OCI-LY1 (cell line): ENCODE results near the gene AFAP1L2.

Experiments
- H2AFZ ChIP-seq: fragments of 200-600 bp; sonication (generic), shearing (Covaris generic); 2 replicates; pipeline ENCODE4 v1.6.0; 2014; ENCODE audit warnings: antibody characterized with exemption, mild to moderate bottlenecking, low read length
- H3F3A ChIP-seq: fragments of 200-600 bp; sonication (generic), shearing (Covaris generic); 2 replicates; pipeline ENCODE4 v1.6.0; 2014; ENCODE audit warnings: mild to moderate bottlenecking, antibody characterized with exemption, low read length, moderate library complexity; ENCODE audit not compliant: insufficient read depth
- H3K27ac ChIP-seq: fragments of 200-600 bp; sonication (generic); 2 replicates; pipeline ENCODE4 v1.5.1; 2014; ENCODE audit warnings: low read length, mixed run types, mild to moderate bottlenecking, low read depth; ENCODE audit not compliant: poor library complexity, severe bottlenecking
- H3K27me3 ChIP-seq: fragments of 200-600 bp; sonication (generic); 2 replicates; pipeline ENCODE4 v1.6.0; 2014; ENCODE audit warnings: antibody characterized with exemption, mild to moderate bottlenecking, low read length, moderate library complexity; ENCODE audit not compliant: insufficient read depth
- H3K36me3 ChIP-seq: fragments of 200-600 bp; sonication (generic); 2 replicates; pipeline ENCODE4 v1.6.1; 2014; ENCODE audit warnings: mild to moderate bottlenecking, antibody characterized with exemption, low read length, moderate library complexity, mixed read lengths; ENCODE audit not compliant: insufficient read depth
- H3K4me1 ChIP-seq: fragments of 200-600 bp; sonication (generic); 2 replicates; pipeline ENCODE4 v1.5.1; 2014; ENCODE audit warnings: mild to moderate bottlenecking, low read length, moderate library complexity; ENCODE audit not compliant: insufficient read depth, severe bottlenecking
- H3K4me2 ChIP-seq: fragments of 200-600 bp; sonication (generic), shearing (Covaris generic); 2 replicates; pipeline ENCODE4 v1.6.1; 2014; ENCODE audit warnings: low read length
- H3K4me3 ChIP-seq: fragments of 200-600 bp; sonication (generic); 2 replicates; pipeline ENCODE4 v1.5.1; 2014; ENCODE audit warnings: low read length, low read depth, mild to moderate bottlenecking, mixed read lengths; ENCODE audit not compliant: poor library complexity, severe bottlenecking
- H3K79me2 ChIP-seq: fragments of 200-600 bp; shearing (Covaris generic); 2 replicates; pipeline ENCODE4 v1.6.1; 2016; ENCODE audit warnings: mixed run types, low read length, mixed read lengths; ENCODE audit not compliant: insufficient read depth
- H3K9ac ChIP-seq: fragments of 200-600 bp; sonication (generic), shearing (Covaris generic); 2 replicates; pipeline ENCODE4 v1.6.1; 2014; ENCODE audit warnings: mild to moderate bottlenecking, low read length, mixed read lengths
- H3K9me2 ChIP-seq: fragments of 200-600 bp; sonication (generic), shearing (Covaris generic); 2 replicates; pipeline ENCODE4 v1.6.1; 2014; ENCODE audit warnings: low read depth, mild to moderate bottlenecking, low read length, mixed read lengths
- H3K9me3 ChIP-seq: fragments of 200-600 bp; shearing (Covaris generic); 2 replicates; pipeline ENCODE4 v1.6.1; 2014; ENCODE audit warnings: low read length, mixed read lengths
- H4K20me1 ChIP-seq: fragments of 200-600 bp; sonication (generic), shearing (Covaris generic); 2 replicates; pipeline ENCODE4 v1.6.0; 2016; ENCODE audit warnings: mild to moderate bottlenecking, low read length; ENCODE audit not compliant: insufficient read depth
- EZH2 ChIP-seq: fragments of 200-600 bp; sonication (generic), shearing (Covaris generic); IDR thresholded peaks from 2 replicates; pipeline ENCODE4 v1.8.0; 2017; ENCODE audit warnings: borderline replicate concordance, mixed run types, mild to moderate bottlenecking, antibody characterized with exemption, low read length, moderate library complexity, mixed read lengths
- TF ChIP-seq, protein P1 (sequence below): fragments of 200-600 bp; sonication (generic), shearing (Covaris generic); IDR thresholded peaks from 2 replicates; pipeline ENCODE4 v1.5.1; 2017; ENCODE audit warnings: mild to moderate bottlenecking, antibody characterized with exemption, low read length, moderate library complexity, mixed read lengths

The AFAP1L2 gene

DNA sequence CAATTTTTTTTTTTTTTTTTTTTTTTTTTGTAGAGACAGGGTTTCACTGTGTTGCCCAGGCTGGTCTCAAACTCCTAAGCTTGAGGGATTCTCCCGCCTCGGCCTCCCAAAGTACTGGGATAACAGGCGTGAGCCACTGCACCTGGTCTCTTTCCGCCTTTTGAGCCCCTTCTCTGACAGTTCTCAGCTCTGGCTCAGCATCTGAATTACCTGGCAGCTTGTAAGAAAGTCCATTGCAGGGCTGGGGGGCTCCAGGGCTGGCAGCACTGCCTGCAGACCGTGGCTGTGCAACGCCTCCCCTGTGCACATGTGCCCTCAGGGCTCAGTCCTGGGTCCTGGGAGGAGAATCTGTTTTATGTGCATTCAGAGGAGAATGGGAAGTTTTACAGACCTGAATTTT, 127.6 kb downstream of the AFAP1L2 start:
- no peaks in the 10 kb centered on the region for H4K20me1 ChIP-seq
- no peak overlapping the region for H3K4me3 ChIP-seq
- H3K4me1 ChIP-seq = no peaks in the 10 kb centered on the region
- no peaks in the 10 kb centered on the region for H3F3A ChIP-seq
- no peak overlapping the region for H3K9ac ChIP-seq
- H3K27me3 ChIP-seq = no peaks in the 10 kb centered on the region; the same call in 1 of the 2 replicates
- no peaks in the 10 kb centered on the region for H3K9me3 ChIP-seq
- H3K4me2 ChIP-seq = no peak overlapping the region
- H3K36me3 ChIP-seq = no peaks in the 10 kb centered on the region
- TF ChIP-seq EZH2 = no peak
- TF ChIP-seq, protein P1, sequence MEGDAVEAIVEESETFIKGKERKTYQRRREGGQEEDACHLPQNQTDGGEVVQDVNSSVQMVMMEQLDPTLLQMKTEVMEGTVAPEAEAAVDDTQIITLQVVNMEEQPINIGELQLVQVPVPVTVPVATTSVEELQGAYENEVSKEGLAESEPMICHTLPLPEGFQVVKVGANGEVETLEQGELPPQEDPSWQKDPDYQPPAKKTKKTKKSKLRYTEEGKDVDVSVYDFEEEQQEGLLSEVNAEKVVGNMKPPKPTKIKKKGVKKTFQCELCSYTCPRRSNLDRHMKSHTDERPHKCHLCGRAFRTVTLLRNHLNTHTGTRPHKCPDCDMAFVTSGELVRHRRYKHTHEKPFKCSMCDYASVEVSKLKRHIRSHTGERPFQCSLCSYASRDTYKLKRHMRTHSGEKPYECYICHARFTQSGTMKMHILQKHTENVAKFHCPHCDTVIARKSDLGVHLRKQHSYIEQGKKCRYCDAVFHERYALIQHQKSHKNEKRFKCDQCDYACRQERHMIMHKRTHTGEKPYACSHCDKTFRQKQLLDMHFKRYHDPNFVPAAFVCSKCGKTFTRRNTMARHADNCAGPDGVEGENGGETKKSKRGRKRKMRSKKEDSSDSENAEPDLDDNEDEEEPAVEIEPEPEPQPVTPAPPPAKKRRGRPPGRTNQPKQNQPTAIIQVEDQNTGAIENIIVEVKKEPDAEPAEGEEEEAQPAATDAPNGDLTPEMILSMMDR = no peak
- H2AFZ ChIP-seq = no peak overlapping the region
- H3K27ac ChIP-seq = no peak overlapping the region
- no peaks in the 10 kb centered on the region for H3K9me2 ChIP-seq
- H3K79me2 ChIP-seq = no peaks in the 10 kb centered on the region

DNA sequence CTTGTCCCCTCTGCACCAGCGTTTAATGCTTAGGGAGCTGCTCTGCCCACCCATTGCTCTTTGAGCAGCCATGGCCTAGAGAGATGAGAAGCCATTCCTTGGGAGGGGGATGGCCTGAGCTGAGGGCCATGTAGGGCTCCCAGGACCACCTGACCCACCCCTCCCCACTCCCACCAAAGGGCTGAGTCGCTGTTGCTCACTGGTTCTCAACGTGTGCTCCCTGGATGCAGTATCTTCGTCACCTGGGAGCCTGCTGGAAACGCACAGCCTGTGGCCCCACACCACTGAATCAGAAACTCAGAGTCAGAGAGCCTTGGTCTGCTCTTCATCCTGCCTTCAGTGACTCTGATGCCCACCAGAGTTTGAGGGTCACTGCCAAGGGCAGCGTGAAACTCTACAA, 128.2 kb downstream of the AFAP1L2 start:
- Histone ChIP-seq H3K27ac (no peak overlapping the region), H3K9ac (no peak overlapping the region), H4K20me1 (no peaks in the 10 kb centered on the region), H3K9me2 (no peaks in the 10 kb centered on the region), H3K79me2 (no peaks in the 10 kb centered on the region), H2AFZ (no peak overlapping the region), H3K4me3 (no peak overlapping the region), H3K4me1 (no peaks in the 10 kb centered on the region), H3K27me3 (no peaks in the 10 kb centered on the region), H3F3A (no peaks in the 10 kb centered on the region), H3K9me3 (no peaks in the 10 kb centered on the region), H3K36me3 (no peaks in the 10 kb centered on the region), H3K4me2 (no peak overlapping the region)
- TF ChIP-seq, protein P1 = no peak
- TF ChIP-seq EZH2 = no peak

DNA sequence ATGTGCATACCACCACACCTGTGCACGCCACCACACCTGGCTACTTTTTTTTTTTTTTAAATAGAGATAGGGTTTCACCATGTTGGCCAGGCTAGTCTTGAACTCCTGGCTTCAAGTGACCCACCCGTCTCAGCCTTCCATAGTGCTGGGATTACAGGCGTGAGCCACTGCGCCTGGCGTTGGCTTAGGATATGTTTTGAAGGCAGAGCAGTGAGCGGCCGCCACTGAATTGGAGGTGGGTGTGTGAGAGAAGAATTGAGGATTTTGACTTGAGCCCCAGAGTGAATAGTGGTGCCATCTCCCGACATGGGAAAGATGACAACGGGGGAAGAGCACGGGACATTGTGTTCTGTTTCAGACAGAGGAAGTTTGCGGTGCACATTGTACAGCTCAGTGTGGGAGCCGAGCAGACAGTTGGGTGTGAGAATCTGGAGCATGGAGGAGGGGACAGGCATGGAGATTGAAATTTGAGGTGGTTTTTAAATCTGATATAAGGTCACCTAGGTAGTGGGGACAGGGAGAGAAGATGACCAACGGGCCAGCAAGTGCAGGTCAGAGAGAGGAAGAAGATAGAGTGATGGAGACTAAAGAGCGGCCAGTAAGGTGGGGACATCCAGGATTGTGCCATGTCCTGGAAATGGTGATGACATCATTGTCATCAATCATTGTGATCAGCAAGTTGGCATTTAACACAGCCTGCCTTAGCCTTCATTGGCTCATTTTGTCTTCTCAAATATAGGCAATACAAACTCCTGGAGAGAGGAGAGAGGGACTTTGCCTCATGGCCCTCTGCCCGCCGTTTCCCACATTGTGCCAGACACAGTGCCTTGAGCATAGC, 129.5 kb downstream of the AFAP1L2 start:
- no peaks in the 10 kb centered on the region for H3K27me3 ChIP-seq
- H3K9me3 ChIP-seq = no peaks in the 10 kb centered on the region
- no peak for TF ChIP-seq EZH2
- TF ChIP-seq, protein P1 = no peak
- no peak overlapping the region for H2AFZ ChIP-seq
- H3K4me1 ChIP-seq = no peaks in the 10 kb centered on the region
- no peaks in the 10 kb centered on the region for H4K20me1 ChIP-seq
- no peak overlapping the region for H3K27ac ChIP-seq
- H3F3A ChIP-seq = no peaks in the 10 kb centered on the region
- H3K9ac ChIP-seq = no peak overlapping the region
- H3K9me2 ChIP-seq = no peaks in the 10 kb centered on the region
- H3K4me3 ChIP-seq = no peak overlapping the region
- no peaks in the 10 kb centered on the region for H3K79me2 ChIP-seq
- no peaks in the 10 kb centered on the region for H3K36me3 ChIP-seq
- H3K4me2 ChIP-seq = no peak overlapping the region
